HCT116 (cell line): ENCODE measurements around the gene BCAR1. TPM values are rescaled to one million over a fixed set of nuclear protein-coding genes. Genes with fewer than 3 reads are reported as not detected.

Experiments
- ATAC-seq: fragments of 200-7000 bp; cut with Tn5 transposase; 2 replicates; pipeline ENCODE4 v1.9.1; 2020; ENCODE audit warnings: mild to moderate bottlenecking, moderate library complexity
- BruUV-seq: library from RNA; stranded (reverse); fragments of 400-500 nt; replicated peaks from 2 replicates; lab custom pipeline; 2021; lab: Mats Ljungman, UMichigan
- CTCF ChIA-PET: fragments of 300-600 bp; sonication (Branson Sonifier 250); formaldehyde crosslinking; loops from one replicate; lab custom pipeline; 2021; ENCODE audit warnings: antibody characterized with exemption; lab: Charles Lee
- POLR2A ChIA-PET: fragments of 300-600, 350-600 bp; sonication (Branson Sonifier 250); formaldehyde crosslinking; loops from one replicate; lab custom pipeline; 2021; ENCODE audit warnings: antibody characterized with exemption; lab: Charles Lee
- RAD21 ChIA-PET, 2 experiments: fragments of 300-600 bp; sonication (Branson Sonifier 250); formaldehyde crosslinking; loops; one replicate each; lab custom pipeline; 2023; ENCODE audit warnings: low total read pairs in 2 of 2; ENCODE audit not compliant: uncharacterized antibody in 2 of 2, unreplicated experiment in 2 of 2, low non-redundant PET in 1 of 2; lab: Charles Lee
- DNase-seq: peaks from one replicate; pipeline ENCODE4 v3.0.0-alpha.2; 2010; ENCODE audit warnings: low read depth, low spot score
- H2AFZ ChIP-seq: fragments of 200-600 bp; shearing (Covaris generic), sonication (generic); 2 replicates; pipeline ENCODE4 v1.6.1; 2017; ENCODE audit warnings: low read depth, mixed run types, mixed read lengths, antibody characterized with exemption, low read length; ENCODE audit not compliant: poor library complexity, severe bottlenecking
- H3K27ac ChIP-seq: 2 replicates; pipeline ENCODE4 v1.5.1; 2012; ENCODE audit warnings: low read depth, low read length
- H3K27me3 ChIP-seq: fragments of 200-600 bp; sonication (generic); 2 replicates; pipeline ENCODE4 v1.6.1; 2016; ENCODE audit warnings: mixed run types, low read length, mixed read lengths; ENCODE audit not compliant: insufficient read depth
- H3K36me3 ChIP-seq, 2 experiments: fragments of 200-500 bp in 1 of 2; fragments of 200-600 bp in 1 of 2; sonication (Bioruptor generic) in 1 of 2; sonication (generic) in 1 of 2; 2 replicates each; pipeline versions ENCODE4 v1.5.1 to v1.6.1; 2014 to 2016; ENCODE audit warnings: low read length in 2 of 2, inconsistent platforms in 1 of 2, mixed read lengths in 1 of 2, mixed run types in 1 of 2; ENCODE audit not compliant: insufficient read depth in 2 of 2, control insufficient read depth in 1 of 2
- H3K4me1 ChIP-seq, 2 experiments: fragments of 200-600 bp in 1 of 2; sonication (generic) in 1 of 2; 2 replicates each; pipeline versions ENCODE4 v1.5.1 to v1.6.1; 2012 to 2017; ENCODE audit warnings: low read length in 2 of 2, inconsistent platforms in 1 of 2, mild to moderate bottlenecking in 1 of 2, mixed read lengths in 1 of 2, mixed run types in 1 of 2, moderate library complexity in 1 of 2; ENCODE audit not compliant: insufficient read depth in 2 of 2, control insufficient read depth in 1 of 2
- H3K4me2 ChIP-seq: fragments of 200-600 bp; sonication (generic); 2 replicates; pipeline ENCODE4 v1.6.1; 2017; ENCODE audit warnings: mixed run types, low read length, mixed read lengths
- H3K4me3 ChIP-seq, 2 experiments: fragments of 200-600 bp in 1 of 2; sonication (generic) in 1 of 2; replicated peaks in 1 of 2; 2 replicates each; pipeline ENCODE4 v1.5.1; 2011 to 2016; ENCODE audit warnings: low read length in 2 of 2, control low read depth in 1 of 2, low read depth in 1 of 2, mild to moderate bottlenecking in 1 of 2, mixed read lengths in 1 of 2, mixed run types in 1 of 2
- H3K79me2 ChIP-seq: fragments of 200-600 bp; sonication (generic); 2 replicates; pipeline ENCODE4 v1.6.1; 2017; ENCODE audit warnings: mild to moderate bottlenecking, mixed run types, low read length, moderate library complexity, mixed read lengths; ENCODE audit not compliant: insufficient read depth
- H3K9ac ChIP-seq: fragments of 200-600 bp; sonication (generic); 2 replicates; pipeline ENCODE4 v1.6.1; 2016; ENCODE audit warnings: low read length, mixed read lengths
- H3K9me2 ChIP-seq: fragments of 200-600 bp; sonication (generic), shearing (Covaris generic); 2 replicates; pipeline ENCODE4 v1.6.1; 2017; ENCODE audit warnings: mixed run types, mild to moderate bottlenecking, moderate library complexity; ENCODE audit not compliant: insufficient read depth
- H3K9me3 ChIP-seq, 2 experiments: fragments of 200-500 bp in 1 of 2; fragments of 200-600 bp in 1 of 2; sonication (Bioruptor generic) in 1 of 2; sonication (generic) in 1 of 2; 2 replicates each; pipeline ENCODE4 v1.6.1; 2014 to 2017; ENCODE audit warnings: low read length in 2 of 2, mixed read lengths in 2 of 2, inconsistent platforms in 1 of 2, low read depth in 1 of 2, mild to moderate bottlenecking in 1 of 2, mixed run types in 1 of 2, moderate library complexity in 1 of 2; ENCODE audit not compliant: control insufficient read depth in 1 of 2, insufficient read depth in 1 of 2
- H4K20me1 ChIP-seq: fragments of 200-600 bp; sonication (generic), shearing (Covaris generic); 2 replicates; pipeline ENCODE4 v1.6.1; 2017; ENCODE audit warnings: mixed run types, mild to moderate bottlenecking, moderate library complexity; ENCODE audit not compliant: insufficient read depth
- CBX3 ChIP-seq: IDR thresholded peaks from 2 replicates; pipeline ENCODE4 v1.6.1; 2012; ENCODE audit warnings: low read depth
- CEBPB ChIP-seq: IDR thresholded peaks from 2 replicates; pipeline ENCODE4 v1.6.1; 2012; ENCODE audit warnings: low read depth
- EGR1 ChIP-seq: IDR thresholded peaks from 2 replicates; pipeline ENCODE4 v1.6.1; 2012; ENCODE audit warnings: low read depth
- EZH2 ChIP-seq: fragments of 200-600 bp; sonication (generic); IDR thresholded peaks from 2 replicates; pipeline ENCODE4 v1.6.1; 2017; ENCODE audit warnings: antibody characterized with exemption, mixed run types
- EZH2phosphoT487 ChIP-seq: fragments of 200-600 bp; IDR thresholded peaks from 2 replicates; pipeline ENCODE4 v1.6.1; 2018; ENCODE audit warnings: antibody characterized with exemption, borderline replicate concordance
- FOSL1 ChIP-seq: IDR thresholded peaks from 2 replicates; pipeline ENCODE4 v1.6.1; 2012; ENCODE audit warnings: low read depth
- JUND ChIP-seq: IDR thresholded peaks from 2 replicates; pipeline ENCODE4 v1.6.1; 2012
- POLR2A ChIP-seq: IDR thresholded peaks from 2 replicates; pipeline ENCODE4 v1.7.0; 2011; ENCODE audit warnings: borderline replicate concordance; ENCODE audit not compliant: insufficient read depth, insufficient read length; ENCODE audit errors: extremely low read depth
- POLR2AphosphoS5 ChIP-seq: IDR thresholded peaks from 2 replicates; pipeline ENCODE4 v1.6.1; 2011; ENCODE audit warnings: mild to moderate bottlenecking, low read depth, low read length, moderate library complexity
- RAD21 ChIP-seq: IDR thresholded peaks from 2 replicates; pipeline ENCODE4 v1.6.1; 2012; ENCODE audit warnings: low read depth, mild to moderate bottlenecking
- SRF ChIP-seq: IDR thresholded peaks from 2 replicates; pipeline ENCODE4 v1.6.1; 2012; ENCODE audit warnings: low read depth
- YY1 ChIP-seq: IDR thresholded peaks from 2 replicates; pipeline ENCODE4 v1.6.1; 2011; ENCODE audit warnings: low read length, low read depth, moderate library complexity, mild to moderate bottlenecking; ENCODE audit not compliant: insufficient replicate concordance; ENCODE audit errors: extremely low read depth
- ZFX ChIP-seq: fragments of 450-650 bp; IDR thresholded peaks from 2 replicates; pipeline ENCODE4 v1.6.1; 2017
- intact Hi-C: fragments of 100-400 bp; cut with micrococcal nuclease; formaldehyde crosslinking; loops from 2 replicates; pipeline ENCODE4 v1.10.0; 2022
- total RNA-seq: library from RNA; stranded (reverse); gene quantifications from one replicate; pipeline ENCODE4 v1.2.1, GENCODE V29; 2021; ENCODE audit not compliant: unreplicated experiment
- TF ChIP-seq, protein P1 (sequence below): IDR thresholded peaks from 2 replicates; pipeline ENCODE4 v1.6.1; 2012; ENCODE audit warnings: low read depth
- TF ChIP-seq, protein P2 (sequence below): IDR thresholded peaks from 2 replicates; pipeline ENCODE4 v1.6.1; 2012

The BCAR1 gene
- total RNA-seq, 1 experiment from 2014 or later = 49.6 TPM

DNA sequence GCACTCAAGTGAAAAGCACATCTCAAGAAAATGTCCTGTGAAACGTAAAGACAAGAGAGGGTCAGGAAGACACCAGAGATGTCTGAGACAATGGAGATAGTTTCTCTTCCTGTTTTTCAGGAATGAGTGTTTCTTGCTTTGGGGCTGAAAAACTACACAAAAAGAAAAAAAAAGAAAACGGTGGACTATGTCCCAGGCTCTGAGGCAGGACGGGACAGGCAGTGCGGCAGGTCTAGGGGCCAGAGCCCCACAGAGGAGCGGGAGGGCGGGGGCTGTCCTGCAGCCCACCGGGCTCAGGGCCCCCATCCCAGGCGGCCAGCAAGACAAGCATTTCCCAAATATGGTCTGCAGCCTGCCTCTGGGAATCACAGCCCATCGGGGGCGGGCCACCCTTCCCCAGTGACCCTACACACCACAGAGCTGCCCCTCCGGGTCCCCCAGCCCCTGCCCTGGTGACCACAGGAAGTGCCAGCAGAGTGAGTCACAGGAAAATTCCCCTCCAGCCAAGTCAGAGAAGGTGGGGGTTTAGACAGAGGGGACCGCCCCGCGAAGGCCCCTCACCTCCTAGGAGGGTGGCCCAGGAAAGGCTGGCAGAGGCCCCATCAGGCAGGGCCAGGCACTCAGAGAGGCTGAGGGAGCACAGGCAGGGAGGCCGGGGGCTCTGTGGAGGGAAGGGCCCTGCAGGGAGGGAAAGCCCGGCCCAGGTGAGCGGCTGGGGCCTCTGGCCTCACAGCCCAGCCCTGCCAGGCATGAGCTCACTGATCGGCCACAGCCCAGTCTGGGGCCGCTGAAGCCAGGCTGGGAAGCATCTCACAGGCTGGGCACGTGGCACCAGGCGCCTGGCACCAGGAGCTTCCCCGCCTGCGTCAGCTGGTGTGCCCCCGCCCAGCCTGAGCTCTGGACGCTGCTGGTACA, 6.3 kb downstream of the BCAR1 start:
- BruUV-seq = no TSS peak
- no peak for DNase-seq
- intact Hi-C loops = loop anchor here (1.0 kb wide), 1 partner anchor 140 kb away; no protein-coding TSS in a partner anchor
- H3K9ac ChIP-seq = peak overlapping the region; percentile 67
- CTCF ChIA-PET = interaction anchor here (0.7 to 1.9 kb wide), 8 partner anchors 9 to 220 kb away, joined by 3 to 12 read pairs (median 3); no protein-coding TSS in a partner anchor
- no peak overlapping the region for H2AFZ ChIP-seq
- H3K4me3 ChIP-seq = peak overlapping the region; percentile 7 to 30; a peak in 2 of 4 replicates
- RAD21 ChIA-PET = interaction anchor here (0.7 to 1.8 kb wide), 6 partner anchors 11 to 152 kb away, joined by 3 to 5 read pairs (median 4); no protein-coding TSS in a partner anchor
- no peaks in the 10 kb centered on the region for H3K27me3 ChIP-seq
- peaks cover 5 to 12% of the 10 kb centered on the region in 2 experiments; a peak in 2 of 4 replicates for H3K36me3 ChIP-seq
- no peaks in the 10 kb centered on the region for H4K20me1 ChIP-seq
- H3K4me1 ChIP-seq = peaks cover 68 to 69% of the 10 kb centered on the region in 2 experiments
- H3K9me2 ChIP-seq = no peaks in the 10 kb centered on the region
- H3K4me2 ChIP-seq = peak overlapping the region; percentile 64
- POLR2A ChIA-PET = interaction anchor here (0.7 to 2.0 kb wide), 5 partner anchors 11 to 548 kb away, joined by 3 to 10 read pairs (median 3); no protein-coding TSS in a partner anchor
- TF ChIP-seq FOSL1 (no peak), ZFX (peak; percentile 62; the same call in 1 of the 2 replicates), EGR1 (no peak), CBX3 (no peak), CEBPB (no peak), YY1 (no peak), RAD21 (no peak), POLR2A (no peak), EZH2phosphoT487 (no peak), POLR2AphosphoS5 (peak; percentile 40; the same call in 1 of the 2 replicates), SRF (no peak), EZH2 (no peak), JUND (no peak)
- TF ChIP-seq, protein P1, sequence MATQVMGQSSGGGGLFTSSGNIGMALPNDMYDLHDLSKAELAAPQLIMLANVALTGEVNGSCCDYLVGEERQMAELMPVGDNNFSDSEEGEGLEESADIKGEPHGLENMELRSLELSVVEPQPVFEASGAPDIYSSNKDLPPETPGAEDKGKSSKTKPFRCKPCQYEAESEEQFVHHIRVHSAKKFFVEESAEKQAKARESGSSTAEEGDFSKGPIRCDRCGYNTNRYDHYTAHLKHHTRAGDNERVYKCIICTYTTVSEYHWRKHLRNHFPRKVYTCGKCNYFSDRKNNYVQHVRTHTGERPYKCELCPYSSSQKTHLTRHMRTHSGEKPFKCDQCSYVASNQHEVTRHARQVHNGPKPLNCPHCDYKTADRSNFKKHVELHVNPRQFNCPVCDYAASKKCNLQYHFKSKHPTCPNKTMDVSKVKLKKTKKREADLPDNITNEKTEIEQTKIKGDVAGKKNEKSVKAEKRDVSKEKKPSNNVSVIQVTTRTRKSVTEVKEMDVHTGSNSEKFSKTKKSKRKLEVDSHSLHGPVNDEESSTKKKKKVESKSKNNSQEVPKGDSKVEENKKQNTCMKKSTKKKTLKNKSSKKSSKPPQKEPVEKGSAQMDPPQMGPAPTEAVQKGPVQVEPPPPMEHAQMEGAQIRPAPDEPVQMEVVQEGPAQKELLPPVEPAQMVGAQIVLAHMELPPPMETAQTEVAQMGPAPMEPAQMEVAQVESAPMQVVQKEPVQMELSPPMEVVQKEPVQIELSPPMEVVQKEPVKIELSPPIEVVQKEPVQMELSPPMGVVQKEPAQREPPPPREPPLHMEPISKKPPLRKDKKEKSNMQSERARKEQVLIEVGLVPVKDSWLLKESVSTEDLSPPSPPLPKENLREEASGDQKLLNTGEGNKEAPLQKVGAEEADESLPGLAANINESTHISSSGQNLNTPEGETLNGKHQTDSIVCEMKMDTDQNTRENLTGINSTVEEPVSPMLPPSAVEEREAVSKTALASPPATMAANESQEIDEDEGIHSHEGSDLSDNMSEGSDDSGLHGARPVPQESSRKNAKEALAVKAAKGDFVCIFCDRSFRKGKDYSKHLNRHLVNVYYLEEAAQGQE = no peak
- TF ChIP-seq, protein P2, sequence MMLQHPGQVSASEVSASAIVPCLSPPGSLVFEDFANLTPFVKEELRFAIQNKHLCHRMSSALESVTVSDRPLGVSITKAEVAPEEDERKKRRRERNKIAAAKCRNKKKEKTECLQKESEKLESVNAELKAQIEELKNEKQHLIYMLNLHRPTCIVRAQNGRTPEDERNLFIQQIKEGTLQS = no peak
- ATAC-seq = peak; percentile 77
- H3K79me2 ChIP-seq = peaks cover 87% of the 10 kb centered on the region
- peak overlapping the region; percentile 97 for H3K27ac ChIP-seq
- no peaks in the 10 kb centered on the region for H3K9me3 ChIP-seq
